Measurements from ENCODE around the gene TBL3. TPM values are rescaled to one million over a fixed set of nuclear protein-coding genes. Genes with fewer than 3 reads are reported as not detected.

Gene TBL3
- total RNA-seq, 2 donors from 2014 or later = 19.4 to 21.5 TPM

GRCh38 chr16:2025251-2025650, 53.4 kb downstream of the TBL3 start:
- no peak for DNase-seq
- no peak for ATAC-seq
- intact Hi-C loops (cut with DNase I) = no loop called here

GRCh38 chr16:2025878-2026460, 54.1 kb downstream of the TBL3 start:
- no peak for DNase-seq
- intact Hi-C loops (cut with DNase I) = no loop called here
- ATAC-seq = no peak

GRCh38 chr16:2026461-2027023, 54.7 kb downstream of the TBL3 start, which contains the start of gene NHERF2:
Gene NHERF2 (plus strand): TSS chr16:2026902. CDS start chr16:2027006, 104 bp downstream.
- intact Hi-C loops (cut with DNase I) = no loop called here
- DNase-seq (no peak), ATAC-seq (peak; percentile 2 to 18)

GRCh38 chr16:2027024-2028010, 55.5 kb downstream of the TBL3 start:
- intact Hi-C loops (cut with DNase I) = no loop called here
- ATAC-seq (peak in 1 of 2 donors; percentile 3), DNase-seq (peak; percentile 37)

- intact Hi-C loops (cut with DNase I) = no loop called here
- ATAC-seq (no peak), DNase-seq (peak; percentile 16)
Measured at GRCh38 chr16:2028146-2028545, 56.3 kb downstream of the TBL3 start.

- intact Hi-C loops (cut with DNase I) = no loop called here
- peak; percentile 14 for DNase-seq
- ATAC-seq = no peak
Measured at GRCh38 chr16:2028620-2029220, 56.9 kb downstream of the TBL3 start.

- ATAC-seq (no peak), DNase-seq (no peak)
- intact Hi-C loops (cut with DNase I) = no loop called here
Measured at GRCh38 chr16:2029350-2029749, 57.5 kb downstream of the TBL3 start.

- intact Hi-C loops (cut with DNase I) = no loop called here
- no peak for ATAC-seq
Measured at GRCh38 chr16:2030036-2030435, 58.2 kb downstream of the TBL3 start.

GRCh38 chr16:2031081-2031577, 59.3 kb downstream of the TBL3 start:
- ATAC-seq (peak in 1 of 2 donors; percentile 9), DNase-seq (peak; percentile 80)

More at GRCh38 chr16:2030036-2030435, 58.2 kb downstream of the TBL3 start:
- no peak for DNase-seq

More at GRCh38 chr16:2031081-2031577, 59.3 kb downstream of the TBL3 start:
- intact Hi-C loops (cut with DNase I) = no loop called here

Other genes starting within 250 kb of the TBL3 start
- gene NME3, start 200.5 kb upstream of the TBL3 start, total RNA-seq = 10 to 100 TPM; 35.7 to 43.4 TPM
- 10 to 100 TPM in 1 of 2 donors, 1 to 10 TPM in 1; 6.9 to 11.9 TPM for gene EME2, start 199.2 kb upstream of the TBL3 start, total RNA-seq
- 10 to 100 TPM; 57.0 to 69.2 TPM for gene MRPS34, start 198.9 kb upstream of the TBL3 start, total RNA-seq
- gene SPSB3, start 189.5 kb upstream of the TBL3 start, total RNA-seq = 10 to 100 TPM; 25.9 to 27.7 TPM
- gene NUBP2, start 189.1 kb upstream of the TBL3 start, total RNA-seq = 10 to 100 TPM; 32.5 to 33.6 TPM
- not detected for gene IGFALS, start 178.3 kb upstream of the TBL3 start, total RNA-seq
- gene HAGH, start 145.2 kb upstream of the TBL3 start, total RNA-seq = 100 to 1,000 TPM; 113 to 123 TPM
- 10 to 100 TPM; 21.1 to 21.2 TPM for gene FAHD1, start 144.8 kb upstream of the TBL3 start, total RNA-seq
- under 1 TPM; 0.18 to 0.21 TPM for gene MEIOB, start 99.9 kb upstream of the TBL3 start, total RNA-seq
- gene HS3ST6, start 53.6 kb upstream of the TBL3 start, total RNA-seq = not detected
- gene MSRB1, start 28.9 kb upstream of the TBL3 start, total RNA-seq = 10 to 100 TPM; 23.6 to 30.8 TPM
- gene RPL3L, start 17.4 kb upstream of the TBL3 start, total RNA-seq = 10 to 100 TPM; 33.4 to 78.2 TPM
- gene NDUFB10, start 12.5 kb upstream of the TBL3 start, total RNA-seq = 100 to 1,000 TPM; 411 to 435 TPM
- 1,000 to 10,000 TPM; 1,152 to 1,209 TPM for gene RPS2, start 7.2 kb upstream of the TBL3 start, total RNA-seq
- gene RNF151, start 5.2 kb upstream of the TBL3 start, total RNA-seq = not detected
- gene NOXO1, start 9.4 kb downstream of the TBL3 start, total RNA-seq = not detected
- gene GFER, start 12.1 kb downstream of the TBL3 start, total RNA-seq = 10 to 100 TPM; 18.1 to 20.6 TPM
- 1 to 10 TPM in 1 of 2 donors, under 1 TPM in 1; 0.74 to 1.9 TPM for gene SYNGR3, start 17.9 kb downstream of the TBL3 start, total RNA-seq
- 10 to 100 TPM; 14.7 to 22.9 TPM for gene ZNF598, start 37.8 kb downstream of the TBL3 start, total RNA-seq
- under 1 TPM in 1 of 2 donors, not detected in 1; 0.84 TPM for gene NPW, start 47.7 kb downstream of the TBL3 start, total RNA-seq
- gene NHERF2, start 54.8 kb downstream of the TBL3 start, total RNA-seq = 100 to 1,000 TPM; 164 to 242 TPM
- gene NTHL1, start 75.8 kb downstream of the TBL3 start, total RNA-seq = 10 to 100 TPM in 1 of 2 donors, 1 to 10 TPM in 1; 5.7 to 16.6 TPM
- 10 to 100 TPM; 54.3 to 73.4 TPM for gene TSC2, start 75.9 kb downstream of the TBL3 start, total RNA-seq
- 100 to 1,000 TPM in 1 of 2 donors, 10 to 100 TPM in 1; 82.2 to 104 TPM for gene PKD1, start 163.8 kb downstream of the TBL3 start, total RNA-seq
- gene RAB26, start 176.6 kb downstream of the TBL3 start, total RNA-seq = under 1 TPM; 0.81 to 0.88 TPM
- gene TRAF7, start 183.7 kb downstream of the TBL3 start, total RNA-seq = 10 to 100 TPM; 31.1 to 34.9 TPM
- 1 to 10 TPM; 5.9 to 6.1 TPM for gene CASKIN1, start 224.6 kb downstream of the TBL3 start, total RNA-seq
- 10 to 100 TPM; 24.9 to 26.9 TPM for gene MLST8, start 233.4 kb downstream of the TBL3 start, total RNA-seq
- gene BRICD5, start 238.8 kb downstream of the TBL3 start, total RNA-seq = 1 to 10 TPM; 5.7 to 5.9 TPM
- gene PGP, start 242.8 kb downstream of the TBL3 start, total RNA-seq = 10 to 100 TPM; 21.1 to 24.6 TPM